Epidermal melanocyte (primary cell): ENCODE measurements around the gene OPHN1.
"Not testable (repeated sequence)": the region's sequence is repeated elsewhere in the genome, so short reads cannot be mapped to it uniquely, and the experiment has no call there.

ENCODE experiments used
- DNase-seq: peaks from one replicate; pipeline ENCODE4 v3.0.0; 2011; ENCODE audit warnings: low spot score; ENCODE audit not compliant: insufficient read length

OPHN1 gene

GRCh38 chrX:68363984-68364383 is 69.3 kb downstream of the OPHN1 start:
- no peak for DNase-seq

GRCh38 chrX:68358679-68359078 is 74.6 kb downstream of the OPHN1 start:
- DNase-seq: no peak

GRCh38 chrX:68355629-68355920 is 77.7 kb downstream of the OPHN1 start:
- DNase-seq: no peak

- no peak for DNase-seq
Measured at GRCh38 chrX:68354879-68355628, 78.2 kb downstream of the OPHN1 start.

GRCh38 chrX:68345025-68345424 is 88.3 kb downstream of the OPHN1 start:
- DNase-seq: no peak

GRCh38 chrX:68343551-68343950 is 89.7 kb downstream of the OPHN1 start:
- no peak for DNase-seq

- no peak for DNase-seq
Measured at GRCh38 chrX:68332201-68332731, 101.0 kb downstream of the OPHN1 start.

GRCh38 chrX:68326841-68327240 is 106.5 kb downstream of the OPHN1 start:
- not testable (repeated sequence) for DNase-seq

GRCh38 chrX:68307769-68308168 is 125.5 kb downstream of the OPHN1 start:
- no peak for DNase-seq

GRCh38 chrX:68304602-68305001 is 128.7 kb downstream of the OPHN1 start:
- no peak for DNase-seq

- no peak for DNase-seq
Measured at GRCh38 chrX:68299898-68300297, 133.4 kb downstream of the OPHN1 start.

- no peak for DNase-seq
Measured at GRCh38 chrX:68292471-68292870, 140.8 kb downstream of the OPHN1 start.

GRCh38 chrX:68288127-68288526 is 145.2 kb downstream of the OPHN1 start:
- DNase-seq: no peak

GRCh38 chrX:68287419-68287818 is 145.9 kb downstream of the OPHN1 start:
- DNase-seq: no peak

- DNase-seq: no peak
Measured at GRCh38 chrX:68286980-68287379, 146.3 kb downstream of the OPHN1 start.

- no peak for DNase-seq
Measured at GRCh38 chrX:68286076-68286475, 147.2 kb downstream of the OPHN1 start.

- no peak for DNase-seq
Measured at GRCh38 chrX:68284281-68284904, 148.9 kb downstream of the OPHN1 start.

- no peak for DNase-seq
Measured at GRCh38 chrX:68273887-68274286, 159.4 kb downstream of the OPHN1 start.

GRCh38 chrX:68264793-68265192 is 168.5 kb downstream of the OPHN1 start:
- not testable (repeated sequence) for DNase-seq

- DNase-seq: peak; percentile 23
Measured at GRCh38 chrX:68261060-68261672, 172.1 kb downstream of the OPHN1 start.

- DNase-seq: no peak
Measured at GRCh38 chrX:68256990-68257389, 176.3 kb downstream of the OPHN1 start.
